ENCODE measurements around the gene COL23A1. TPM values are rescaled to one million over a fixed set of nuclear protein-coding genes. Genes with fewer than 3 reads are reported as not detected.

The COL23A1 gene
- total RNA-seq, 1 experiment from 2014 or later: 0.18 TPM

DNA sequence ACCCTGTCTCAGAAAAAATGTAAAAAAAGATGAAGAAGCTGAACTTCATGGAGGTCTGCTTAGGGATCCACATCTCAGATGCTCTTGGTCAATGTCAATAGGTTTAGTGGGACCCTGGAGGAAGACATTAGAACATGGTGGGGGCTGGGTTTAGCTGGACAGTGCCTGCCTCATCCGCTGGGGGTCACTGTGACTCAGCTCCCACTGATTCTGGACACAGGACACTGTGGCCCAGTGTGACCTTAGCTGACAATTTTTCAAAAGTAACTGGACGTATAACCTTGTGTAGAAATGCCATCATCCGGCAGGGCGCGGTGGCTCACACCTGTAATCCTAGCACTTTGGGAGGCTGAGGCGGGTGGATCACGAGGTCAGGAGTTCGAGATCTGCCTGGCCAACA, 393.2 kb downstream of the COL23A1 start:
- BruUV-seq (replicated peaks): no TSS peak
- Histone ChIP-seq H3K27me3 (replicated peaks; ENCODE audit: control insufficient read depth, insufficient read depth, low read length) (no peaks in the 10 kb centered on the region), H3K4me1 (no peaks in the 10 kb centered on the region), H3K9me3 (no peaks in the 10 kb centered on the region), H3K4me3 (ENCODE audit: low read depth, low read length) (no peak overlapping the region), H3K36me3 (ENCODE audit: control insufficient read depth, insufficient read depth, low read length) (no peaks in the 10 kb centered on the region)
- Mint-ChIP-seq H3K4me3 (ENCODE audit: unreplicated experiment) (no peak overlapping the region), H3K27ac (ENCODE audit: unreplicated experiment) (no peak overlapping the region), H3K4me1 (ENCODE audit: low read depth, unreplicated experiment) (no peaks in the 10 kb centered on the region), H3K9me3 (ENCODE audit: unreplicated experiment) (peaks cover 13% of the 10 kb centered on the region), H3K27me3 (ENCODE audit: insufficient read depth, unreplicated experiment) (peaks cover 7% of the 10 kb centered on the region), H3K36me3 (ENCODE audit: insufficient read depth, unreplicated experiment) (no peaks in the 10 kb centered on the region)
- TF ChIP-seq, protein P1, sequence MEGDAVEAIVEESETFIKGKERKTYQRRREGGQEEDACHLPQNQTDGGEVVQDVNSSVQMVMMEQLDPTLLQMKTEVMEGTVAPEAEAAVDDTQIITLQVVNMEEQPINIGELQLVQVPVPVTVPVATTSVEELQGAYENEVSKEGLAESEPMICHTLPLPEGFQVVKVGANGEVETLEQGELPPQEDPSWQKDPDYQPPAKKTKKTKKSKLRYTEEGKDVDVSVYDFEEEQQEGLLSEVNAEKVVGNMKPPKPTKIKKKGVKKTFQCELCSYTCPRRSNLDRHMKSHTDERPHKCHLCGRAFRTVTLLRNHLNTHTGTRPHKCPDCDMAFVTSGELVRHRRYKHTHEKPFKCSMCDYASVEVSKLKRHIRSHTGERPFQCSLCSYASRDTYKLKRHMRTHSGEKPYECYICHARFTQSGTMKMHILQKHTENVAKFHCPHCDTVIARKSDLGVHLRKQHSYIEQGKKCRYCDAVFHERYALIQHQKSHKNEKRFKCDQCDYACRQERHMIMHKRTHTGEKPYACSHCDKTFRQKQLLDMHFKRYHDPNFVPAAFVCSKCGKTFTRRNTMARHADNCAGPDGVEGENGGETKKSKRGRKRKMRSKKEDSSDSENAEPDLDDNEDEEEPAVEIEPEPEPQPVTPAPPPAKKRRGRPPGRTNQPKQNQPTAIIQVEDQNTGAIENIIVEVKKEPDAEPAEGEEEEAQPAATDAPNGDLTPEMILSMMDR (IDR thresholded peaks at IDR 0.05; ENCODE audit: insufficient read depth in 1 of 2, low read depth in 1 of 2, low read length in 1 of 2, severe bottlenecking in 1 of 2, unreplicated experiment in 1 of 2): peak; percentile 31 to 47
- peak in 1 of 2 experiments; percentile 36 for DNase-seq
- POLR2A ChIA-PET: no interaction called here
- intact Hi-C loops (cut with micrococcal nuclease; ENCODE audit: unreplicated experiment): no loop called here
- CTCF ChIA-PET: interaction anchor here (0.6 to 1.5 kb wide), 3 partner anchors 121 to 484 kb away, joined by 3 to 7 read pairs (median 4); no protein-coding TSS in a partner anchor

- H3K4me1 Mint-ChIP-seq (ENCODE audit: low read depth, unreplicated experiment): no peaks in the 10 kb centered on the region
- ChIA-PET CTCF (interaction anchor here (0.6 to 1.5 kb wide), 3 partner anchors 8 to 219 kb away, joined by 3 to 7 read pairs (median 4); partner anchors contain the start of gene HNRNPAB), POLR2A (no interaction called here)
- H3K27ac Mint-ChIP-seq (ENCODE audit: unreplicated experiment): no peak overlapping the region
- no TSS peak for BruUV-seq (replicated peaks)
- TF ChIP-seq, protein P1 (IDR thresholded peaks at IDR 0.05; ENCODE audit: insufficient read depth in 1 of 2, low read depth in 1 of 2, low read length in 1 of 2, severe bottlenecking in 1 of 2, unreplicated experiment in 1 of 2): no peak
- Histone ChIP-seq H3K36me3 (ENCODE audit: control insufficient read depth, insufficient read depth, low read length) (no peaks in the 10 kb centered on the region), H3K9me3 (no peaks in the 10 kb centered on the region), H3K4me3 (ENCODE audit: low read depth, low read length) (no peak overlapping the region), H3K4me1 (no peaks in the 10 kb centered on the region), H3K27me3 (replicated peaks; ENCODE audit: control insufficient read depth, insufficient read depth, low read length) (no peaks in the 10 kb centered on the region)
- H3K36me3 Mint-ChIP-seq (ENCODE audit: insufficient read depth, unreplicated experiment): no peaks in the 10 kb centered on the region
- H3K4me3 Mint-ChIP-seq (ENCODE audit: unreplicated experiment): no peak overlapping the region
- peaks cover 7% of the 10 kb centered on the region for H3K27me3 Mint-ChIP-seq (ENCODE audit: insufficient read depth, unreplicated experiment)
- intact Hi-C loops (cut with micrococcal nuclease; ENCODE audit: unreplicated experiment): no loop called here
- H3K9me3 Mint-ChIP-seq (ENCODE audit: unreplicated experiment): peaks cover 15% of the 10 kb centered on the region
- no peak for DNase-seq
Observed at GRCh38 chr5:178196281-178196812, 393.8 kb downstream of the COL23A1 start.

DNA sequence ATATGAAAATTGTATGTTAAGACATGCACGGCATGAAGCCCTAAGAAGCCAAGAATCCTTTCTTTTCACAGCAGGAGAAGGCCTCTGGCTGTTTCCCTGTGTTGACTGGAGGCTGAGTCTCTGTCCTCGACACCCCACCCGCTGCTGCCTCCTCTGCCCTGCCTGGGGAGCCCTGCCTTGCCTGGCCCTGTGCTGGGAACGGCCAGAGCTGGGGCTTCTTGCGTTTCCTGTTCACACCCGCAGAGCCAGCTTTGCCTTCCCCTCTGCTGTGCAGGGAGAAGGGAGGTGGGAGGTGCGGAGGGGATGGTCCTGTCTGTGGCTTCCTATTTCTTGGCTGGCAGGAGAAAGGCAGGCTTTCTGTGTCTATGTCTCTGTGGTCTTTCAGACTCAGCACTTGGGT, 396.2 kb downstream of the COL23A1 start:
- no peaks in the 10 kb centered on the region for H3K4me1 ChIP-seq
- peaks cover 15% of the 10 kb centered on the region for H3K9me3 Mint-ChIP-seq (ENCODE audit: unreplicated experiment)
- no peak overlapping the region for H3K4me3 Mint-ChIP-seq (ENCODE audit: unreplicated experiment)
- POLR2A ChIA-PET: no interaction called here
- H3K27me3 ChIP-seq (replicated peaks; ENCODE audit: control insufficient read depth, insufficient read depth, low read length): no peaks in the 10 kb centered on the region
- no peak overlapping the region for H3K27ac Mint-ChIP-seq (ENCODE audit: unreplicated experiment)
- no peaks in the 10 kb centered on the region for H3K4me1 Mint-ChIP-seq (ENCODE audit: low read depth, unreplicated experiment)
- BruUV-seq (replicated peaks): no TSS peak
- intact Hi-C loops (cut with micrococcal nuclease; ENCODE audit: unreplicated experiment): no loop called here
- H3K27me3 Mint-ChIP-seq (ENCODE audit: insufficient read depth, unreplicated experiment): peaks cover 7% of the 10 kb centered on the region
- no peaks in the 10 kb centered on the region for H3K9me3 ChIP-seq
- CTCF ChIA-PET: no interaction called here
- no peaks in the 10 kb centered on the region for H3K36me3 Mint-ChIP-seq (ENCODE audit: insufficient read depth, unreplicated experiment)
- H3K4me3 ChIP-seq (ENCODE audit: low read depth, low read length): no peak overlapping the region
- DNase-seq: no peak
- TF ChIP-seq, protein P1 (IDR thresholded peaks at IDR 0.05; ENCODE audit: insufficient read depth in 1 of 2, low read depth in 1 of 2, low read length in 1 of 2, severe bottlenecking in 1 of 2, unreplicated experiment in 1 of 2): no peak
- no peaks in the 10 kb centered on the region for H3K36me3 ChIP-seq (ENCODE audit: control insufficient read depth, insufficient read depth, low read length)

Measured in Caco-2 (cell line).